HCT116 (cell line): Measurements from ENCODE around the gene PPM1B. TPM values are rescaled to one million over a fixed set of nuclear protein-coding genes. Genes with fewer than 3 reads are reported as not detected.

ENCODE experiments used
- ATAC-seq: fragments of 200-7000 bp; cut with Tn5 transposase; 2 replicates; pipeline ENCODE4 v1.9.1; 2020; ENCODE audit warnings: mild to moderate bottlenecking, moderate library complexity
- BruUV-seq: library from RNA; stranded (reverse); fragments of 400-500 nt; replicated peaks from 2 replicates; lab custom pipeline; 2021; lab: Mats Ljungman, UMichigan
- CTCF ChIA-PET: fragments of 300-600 bp; sonication (Branson Sonifier 250); formaldehyde crosslinking; loops from one replicate; lab custom pipeline; 2021; ENCODE audit warnings: antibody characterized with exemption; lab: Charles Lee
- POLR2A ChIA-PET: fragments of 300-600, 350-600 bp; sonication (Branson Sonifier 250); formaldehyde crosslinking; loops from one replicate; lab custom pipeline; 2021; ENCODE audit warnings: antibody characterized with exemption; lab: Charles Lee
- RAD21 ChIA-PET, 2 experiments: fragments of 300-600 bp; sonication (Branson Sonifier 250); formaldehyde crosslinking; loops; one replicate each; lab custom pipeline; 2023; ENCODE audit warnings: low total read pairs in 2 of 2; ENCODE audit not compliant: uncharacterized antibody in 2 of 2, unreplicated experiment in 2 of 2, low non-redundant PET in 1 of 2; lab: Charles Lee
- DNase-seq: peaks from one replicate; pipeline ENCODE4 v3.0.0-alpha.2; 2010; ENCODE audit warnings: low read depth, low spot score
- H2AFZ ChIP-seq: fragments of 200-600 bp; shearing (Covaris generic), sonication (generic); 2 replicates; pipeline ENCODE4 v1.6.1; 2017; ENCODE audit warnings: low read depth, mixed run types, mixed read lengths, antibody characterized with exemption, low read length; ENCODE audit not compliant: poor library complexity, severe bottlenecking
- H3K27ac ChIP-seq: 2 replicates; pipeline ENCODE4 v1.5.1; 2012; ENCODE audit warnings: low read depth, low read length
- H3K27me3 ChIP-seq: fragments of 200-600 bp; sonication (generic); 2 replicates; pipeline ENCODE4 v1.6.1; 2016; ENCODE audit warnings: mixed run types, low read length, mixed read lengths; ENCODE audit not compliant: insufficient read depth
- H3K36me3 ChIP-seq, 2 experiments: fragments of 200-500 bp in 1 of 2; fragments of 200-600 bp in 1 of 2; sonication (Bioruptor generic) in 1 of 2; sonication (generic) in 1 of 2; 2 replicates each; pipeline versions ENCODE4 v1.5.1 to v1.6.1; 2014 to 2016; ENCODE audit warnings: low read length in 2 of 2, inconsistent platforms in 1 of 2, mixed read lengths in 1 of 2, mixed run types in 1 of 2; ENCODE audit not compliant: insufficient read depth in 2 of 2, control insufficient read depth in 1 of 2
- H3K4me1 ChIP-seq, 2 experiments: fragments of 200-600 bp in 1 of 2; sonication (generic) in 1 of 2; 2 replicates each; pipeline versions ENCODE4 v1.5.1 to v1.6.1; 2012 to 2017; ENCODE audit warnings: low read length in 2 of 2, inconsistent platforms in 1 of 2, mild to moderate bottlenecking in 1 of 2, mixed read lengths in 1 of 2, mixed run types in 1 of 2, moderate library complexity in 1 of 2; ENCODE audit not compliant: insufficient read depth in 2 of 2, control insufficient read depth in 1 of 2
- H3K4me2 ChIP-seq: fragments of 200-600 bp; sonication (generic); 2 replicates; pipeline ENCODE4 v1.6.1; 2017; ENCODE audit warnings: mixed run types, low read length, mixed read lengths
- H3K4me3 ChIP-seq, 2 experiments: fragments of 200-600 bp in 1 of 2; sonication (generic) in 1 of 2; replicated peaks in 1 of 2; 2 replicates each; pipeline ENCODE4 v1.5.1; 2011 to 2016; ENCODE audit warnings: low read length in 2 of 2, control low read depth in 1 of 2, low read depth in 1 of 2, mild to moderate bottlenecking in 1 of 2, mixed read lengths in 1 of 2, mixed run types in 1 of 2
- H3K79me2 ChIP-seq: fragments of 200-600 bp; sonication (generic); 2 replicates; pipeline ENCODE4 v1.6.1; 2017; ENCODE audit warnings: mild to moderate bottlenecking, mixed run types, low read length, moderate library complexity, mixed read lengths; ENCODE audit not compliant: insufficient read depth
- H3K9ac ChIP-seq: fragments of 200-600 bp; sonication (generic); 2 replicates; pipeline ENCODE4 v1.6.1; 2016; ENCODE audit warnings: low read length, mixed read lengths
- H3K9me2 ChIP-seq: fragments of 200-600 bp; sonication (generic), shearing (Covaris generic); 2 replicates; pipeline ENCODE4 v1.6.1; 2017; ENCODE audit warnings: mixed run types, mild to moderate bottlenecking, moderate library complexity; ENCODE audit not compliant: insufficient read depth
- H3K9me3 ChIP-seq, 2 experiments: fragments of 200-500 bp in 1 of 2; fragments of 200-600 bp in 1 of 2; sonication (Bioruptor generic) in 1 of 2; sonication (generic) in 1 of 2; 2 replicates each; pipeline ENCODE4 v1.6.1; 2014 to 2017; ENCODE audit warnings: low read length in 2 of 2, mixed read lengths in 2 of 2, inconsistent platforms in 1 of 2, low read depth in 1 of 2, mild to moderate bottlenecking in 1 of 2, mixed run types in 1 of 2, moderate library complexity in 1 of 2; ENCODE audit not compliant: control insufficient read depth in 1 of 2, insufficient read depth in 1 of 2
- H4K20me1 ChIP-seq: fragments of 200-600 bp; sonication (generic), shearing (Covaris generic); 2 replicates; pipeline ENCODE4 v1.6.1; 2017; ENCODE audit warnings: mixed run types, mild to moderate bottlenecking, moderate library complexity; ENCODE audit not compliant: insufficient read depth
- CBX3 ChIP-seq: IDR thresholded peaks from 2 replicates; pipeline ENCODE4 v1.6.1; 2012; ENCODE audit warnings: low read depth
- CEBPB ChIP-seq: IDR thresholded peaks from 2 replicates; pipeline ENCODE4 v1.6.1; 2012; ENCODE audit warnings: low read depth
- ELF1 ChIP-seq: IDR thresholded peaks from 2 replicates; pipeline ENCODE4 v1.6.1; 2012; ENCODE audit warnings: low read depth, borderline replicate concordance
- EZH2 ChIP-seq: fragments of 200-600 bp; sonication (generic); IDR thresholded peaks from 2 replicates; pipeline ENCODE4 v1.6.1; 2017; ENCODE audit warnings: antibody characterized with exemption, mixed run types
- FOSL1 ChIP-seq: IDR thresholded peaks from 2 replicates; pipeline ENCODE4 v1.6.1; 2012; ENCODE audit warnings: low read depth
- JUND ChIP-seq: IDR thresholded peaks from 2 replicates; pipeline ENCODE4 v1.6.1; 2012
- POLR2A ChIP-seq: IDR thresholded peaks from 2 replicates; pipeline ENCODE4 v1.7.0; 2011; ENCODE audit warnings: borderline replicate concordance; ENCODE audit not compliant: insufficient read depth, insufficient read length; ENCODE audit errors: extremely low read depth
- RAD21 ChIP-seq: IDR thresholded peaks from 2 replicates; pipeline ENCODE4 v1.6.1; 2012; ENCODE audit warnings: low read depth, mild to moderate bottlenecking
- SIN3A ChIP-seq: IDR thresholded peaks from 2 replicates; pipeline ENCODE4 v1.6.1; 2012; ENCODE audit warnings: low read depth
- ZNF274 ChIP-seq: fragments of 200-500 bp; sonication (Bioruptor generic); IDR thresholded peaks from 2 replicates; pipeline ENCODE4 v1.6.1; 2014; ENCODE audit warnings: mild to moderate bottlenecking, low read depth, low read length, inconsistent platforms
- intact Hi-C: fragments of 100-400 bp; cut with micrococcal nuclease; formaldehyde crosslinking; loops from 2 replicates; pipeline ENCODE4 v1.10.0; 2022
- total RNA-seq: library from RNA; stranded (reverse); gene quantifications from one replicate; pipeline ENCODE4 v1.2.1, GENCODE V29; 2021; ENCODE audit not compliant: unreplicated experiment
- TF ChIP-seq, protein P1 (sequence below), 3 experiments: fragments of 200-600 bp in 1 of 3; sonication (generic) in 1 of 3; IDR thresholded peaks in 2 of 3; conservative IDR thresholded peaks in 1 of 3; 2 replicates each; pipeline ENCODE4 v1.5.1; 2012 to 2017; ENCODE audit warnings: low read depth in 2 of 3, low read length in 2 of 3, antibody characterized with exemption in 1 of 3, borderline replicate concordance in 1 of 3, control low read depth in 1 of 3, mild to moderate bottlenecking in 1 of 3, mixed read lengths in 1 of 3, mixed run types in 1 of 3, moderate library complexity in 1 of 3; ENCODE audit not compliant: insufficient read depth in 1 of 3
- TF ChIP-seq, protein P2 (sequence below): IDR thresholded peaks from 2 replicates; pipeline ENCODE4 v1.6.1; 2012
- TF ChIP-seq, protein P3 (sequence below): IDR thresholded peaks from 2 replicates; pipeline ENCODE4 v1.6.1; 2012; ENCODE audit warnings: low read depth
- TF ChIP-seq, protein P4 (sequence below): IDR thresholded peaks from 2 replicates; pipeline ENCODE4 v1.6.1; 2012
- TF ChIP-seq, protein P5 (sequence below): IDR thresholded peaks from 2 replicates; pipeline ENCODE4 v1.6.1; 2011; ENCODE audit warnings: mild to moderate bottlenecking, low read length, moderate library complexity; ENCODE audit not compliant: insufficient replicate concordance; ENCODE audit errors: extremely low read depth

The PPM1B gene
- total RNA-seq, 1 experiment from 2014 or later: 36.9 TPM

DNA sequence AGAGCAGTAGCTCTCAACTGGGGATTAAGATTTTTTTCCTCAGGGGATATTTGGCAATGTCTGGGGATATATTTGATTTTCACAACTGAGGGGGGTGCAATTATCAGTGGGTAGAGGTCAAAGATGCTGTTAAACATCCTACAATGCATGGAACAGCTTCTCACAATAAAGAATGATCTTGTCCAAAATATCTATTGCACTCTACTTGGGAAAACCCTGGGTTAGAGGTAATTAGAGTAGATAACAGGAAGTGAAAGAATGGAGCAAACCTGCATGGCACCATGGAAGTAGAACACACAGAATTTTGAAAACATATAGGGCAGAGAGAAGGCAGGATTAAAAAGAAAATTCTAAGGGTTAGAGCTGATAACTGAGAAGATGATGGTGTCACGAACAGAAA, 26.4 kb upstream of the PPM1B start:
- no peak overlapping the region for H3K4me2 ChIP-seq
- no peak for ATAC-seq
- ChIA-PET CTCF (no interaction called here), RAD21 (no interaction called here)
- no peak overlapping the region for H3K4me3 ChIP-seq
- H3K27ac ChIP-seq: no peak overlapping the region
- H3K27me3 ChIP-seq: no peaks in the 10 kb centered on the region
- H3K36me3 ChIP-seq: no peaks in the 10 kb centered on the region
- intact Hi-C loops: no loop called here
- no peak overlapping the region for H3K9ac ChIP-seq
- no peaks in the 10 kb centered on the region for H4K20me1 ChIP-seq
- H3K9me2 ChIP-seq: no peaks in the 10 kb centered on the region
- H3K4me1 ChIP-seq: no peaks in the 10 kb centered on the region
- no TSS peak for BruUV-seq
- DNase-seq: no peak
- no peak overlapping the region for H2AFZ ChIP-seq
- TF ChIP-seq, protein P1, sequence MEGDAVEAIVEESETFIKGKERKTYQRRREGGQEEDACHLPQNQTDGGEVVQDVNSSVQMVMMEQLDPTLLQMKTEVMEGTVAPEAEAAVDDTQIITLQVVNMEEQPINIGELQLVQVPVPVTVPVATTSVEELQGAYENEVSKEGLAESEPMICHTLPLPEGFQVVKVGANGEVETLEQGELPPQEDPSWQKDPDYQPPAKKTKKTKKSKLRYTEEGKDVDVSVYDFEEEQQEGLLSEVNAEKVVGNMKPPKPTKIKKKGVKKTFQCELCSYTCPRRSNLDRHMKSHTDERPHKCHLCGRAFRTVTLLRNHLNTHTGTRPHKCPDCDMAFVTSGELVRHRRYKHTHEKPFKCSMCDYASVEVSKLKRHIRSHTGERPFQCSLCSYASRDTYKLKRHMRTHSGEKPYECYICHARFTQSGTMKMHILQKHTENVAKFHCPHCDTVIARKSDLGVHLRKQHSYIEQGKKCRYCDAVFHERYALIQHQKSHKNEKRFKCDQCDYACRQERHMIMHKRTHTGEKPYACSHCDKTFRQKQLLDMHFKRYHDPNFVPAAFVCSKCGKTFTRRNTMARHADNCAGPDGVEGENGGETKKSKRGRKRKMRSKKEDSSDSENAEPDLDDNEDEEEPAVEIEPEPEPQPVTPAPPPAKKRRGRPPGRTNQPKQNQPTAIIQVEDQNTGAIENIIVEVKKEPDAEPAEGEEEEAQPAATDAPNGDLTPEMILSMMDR (IDR thresholded peaks at IDR 0.05 in 2 of 3, conservative IDR thresholded peaks at IDR 0.05 in 1 of 3; ENCODE audit: borderline replicate concordance in 1 of 3, insufficient read depth in 1 of 3, low read depth in 2 of 3, low read length in 2 of 3): no peak
- TF ChIP-seq ZNF274 (no peak), POLR2A (no peak), FOSL1 (no peak), CBX3 (no peak), SIN3A (no peak), ELF1 (no peak), CEBPB (no peak), RAD21 (no peak), JUND (no peak), EZH2 (no peak)
- TF ChIP-seq, protein P2, sequence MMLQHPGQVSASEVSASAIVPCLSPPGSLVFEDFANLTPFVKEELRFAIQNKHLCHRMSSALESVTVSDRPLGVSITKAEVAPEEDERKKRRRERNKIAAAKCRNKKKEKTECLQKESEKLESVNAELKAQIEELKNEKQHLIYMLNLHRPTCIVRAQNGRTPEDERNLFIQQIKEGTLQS: no peak
- TF ChIP-seq, protein P3, sequence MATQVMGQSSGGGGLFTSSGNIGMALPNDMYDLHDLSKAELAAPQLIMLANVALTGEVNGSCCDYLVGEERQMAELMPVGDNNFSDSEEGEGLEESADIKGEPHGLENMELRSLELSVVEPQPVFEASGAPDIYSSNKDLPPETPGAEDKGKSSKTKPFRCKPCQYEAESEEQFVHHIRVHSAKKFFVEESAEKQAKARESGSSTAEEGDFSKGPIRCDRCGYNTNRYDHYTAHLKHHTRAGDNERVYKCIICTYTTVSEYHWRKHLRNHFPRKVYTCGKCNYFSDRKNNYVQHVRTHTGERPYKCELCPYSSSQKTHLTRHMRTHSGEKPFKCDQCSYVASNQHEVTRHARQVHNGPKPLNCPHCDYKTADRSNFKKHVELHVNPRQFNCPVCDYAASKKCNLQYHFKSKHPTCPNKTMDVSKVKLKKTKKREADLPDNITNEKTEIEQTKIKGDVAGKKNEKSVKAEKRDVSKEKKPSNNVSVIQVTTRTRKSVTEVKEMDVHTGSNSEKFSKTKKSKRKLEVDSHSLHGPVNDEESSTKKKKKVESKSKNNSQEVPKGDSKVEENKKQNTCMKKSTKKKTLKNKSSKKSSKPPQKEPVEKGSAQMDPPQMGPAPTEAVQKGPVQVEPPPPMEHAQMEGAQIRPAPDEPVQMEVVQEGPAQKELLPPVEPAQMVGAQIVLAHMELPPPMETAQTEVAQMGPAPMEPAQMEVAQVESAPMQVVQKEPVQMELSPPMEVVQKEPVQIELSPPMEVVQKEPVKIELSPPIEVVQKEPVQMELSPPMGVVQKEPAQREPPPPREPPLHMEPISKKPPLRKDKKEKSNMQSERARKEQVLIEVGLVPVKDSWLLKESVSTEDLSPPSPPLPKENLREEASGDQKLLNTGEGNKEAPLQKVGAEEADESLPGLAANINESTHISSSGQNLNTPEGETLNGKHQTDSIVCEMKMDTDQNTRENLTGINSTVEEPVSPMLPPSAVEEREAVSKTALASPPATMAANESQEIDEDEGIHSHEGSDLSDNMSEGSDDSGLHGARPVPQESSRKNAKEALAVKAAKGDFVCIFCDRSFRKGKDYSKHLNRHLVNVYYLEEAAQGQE: no peak
- TF ChIP-seq, protein P4, sequence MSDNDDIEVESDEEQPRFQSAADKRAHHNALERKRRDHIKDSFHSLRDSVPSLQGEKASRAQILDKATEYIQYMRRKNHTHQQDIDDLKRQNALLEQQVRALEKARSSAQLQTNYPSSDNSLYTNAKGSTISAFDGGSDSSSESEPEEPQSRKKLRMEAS: no peak
- TF ChIP-seq, protein P5, sequence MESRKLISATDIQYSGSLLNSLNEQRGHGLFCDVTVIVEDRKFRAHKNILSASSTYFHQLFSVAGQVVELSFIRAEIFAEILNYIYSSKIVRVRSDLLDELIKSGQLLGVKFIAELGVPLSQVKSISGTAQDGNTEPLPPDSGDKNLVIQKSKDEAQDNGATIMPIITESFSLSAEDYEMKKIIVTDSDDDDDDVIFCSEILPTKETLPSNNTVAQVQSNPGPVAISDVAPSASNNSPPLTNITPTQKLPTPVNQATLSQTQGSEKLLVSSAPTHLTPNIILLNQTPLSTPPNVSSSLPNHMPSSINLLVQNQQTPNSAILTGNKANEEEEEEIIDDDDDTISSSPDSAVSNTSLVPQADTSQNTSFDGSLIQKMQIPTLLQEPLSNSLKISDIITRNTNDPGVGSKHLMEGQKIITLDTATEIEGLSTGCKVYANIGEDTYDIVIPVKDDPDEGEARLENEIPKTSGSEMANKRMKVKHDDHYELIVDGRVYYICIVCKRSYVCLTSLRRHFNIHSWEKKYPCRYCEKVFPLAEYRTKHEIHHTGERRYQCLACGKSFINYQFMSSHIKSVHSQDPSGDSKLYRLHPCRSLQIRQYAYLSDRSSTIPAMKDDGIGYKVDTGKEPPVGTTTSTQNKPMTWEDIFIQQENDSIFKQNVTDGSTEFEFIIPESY: no peak
- TF ChIP-seq, all 23 proteins: peak for 0
- POLR2A ChIA-PET: no interaction called here
- Histone ChIP-seq H3K9me3 (no peaks in the 10 kb centered on the region), H3K79me2 (no peaks in the 10 kb centered on the region)
